B cell (primary cell): ENCODE results near the gene FADS6. TPM values are rescaled to one million over a fixed set of nuclear protein-coding genes. Genes with fewer than 3 reads are reported as not detected.

ENCODE experiments used
- ATAC-seq: fragments of 200-7000 bp; cut with Tn5 transposase; one replicate; pipeline ENCODE4 v1.10.0; 2021; ENCODE audit warnings: low read depth, mild to moderate bottlenecking, moderate number of reproducible peaks, moderate library complexity
- CTCF ChIA-PET: fragments of 350-600 bp; sonication (Branson Sonifier 250); formaldehyde crosslinking; loops from one replicate; lab custom pipeline; 2021; ENCODE audit warnings: antibody characterized with exemption, inconsistent platforms; lab: Charles Lee
- POLR2A ChIA-PET: fragments of 350-600 bp; sonication (Branson Sonifier 250); formaldehyde crosslinking; loops from one replicate; lab custom pipeline; 2021; ENCODE audit warnings: antibody characterized with exemption; lab: Charles Lee
- DNase-seq: peaks from one replicate; pipeline ENCODE4 v3.0.0; 2013
- H2AFZ ChIP-seq: 2 replicates; pipeline ENCODE4 v1.6.1; 2012; ENCODE audit warnings: mild to moderate bottlenecking, low read depth, low read length; ENCODE audit not compliant: insufficient read depth, poor library complexity, severe bottlenecking
- H3K27ac ChIP-seq, 2 donors: 1 replicate in 1 of 2; 2 replicates in 1 of 2; pipeline ENCODE4 v1.5.1; 2012 to 2013; ENCODE audit warnings: low read length in 2 of 2, mild to moderate bottlenecking in 2 of 2, moderate library complexity in 1 of 2
- H3K27me3 ChIP-seq, 4 experiments: fragments of 200-600 bp in 1 of 4; sonication (generic) in 1 of 4; replicated peaks in 1 of 4; 1 replicate in 2 of 4; 2 replicates in 2 of 4; pipeline versions ENCODE4 v1.6.1 to v1.7.0; 2013 to 2016; ENCODE audit warnings: low read length in 3 of 4, mild to moderate bottlenecking in 2 of 4, mixed read lengths in 1 of 4, moderate library complexity in 1 of 4; ENCODE audit not compliant: insufficient read depth in 4 of 4, control insufficient read depth in 3 of 4; ENCODE audit errors: control extremely low read depth in 1 of 4
- H3K36me3 ChIP-seq, 2 experiments: replicated peaks in 1 of 2; 1 replicate in 1 of 2; 2 replicates in 1 of 2; pipeline versions ENCODE4 v1.6.1 to v1.7.1; 2013; ENCODE audit warnings: low read length in 1 of 2; ENCODE audit not compliant: insufficient read depth in 2 of 2, control insufficient read depth in 1 of 2; ENCODE audit errors: control extremely low read depth in 1 of 2, extremely low read depth in 1 of 2
- H3K4me1 ChIP-seq, 2 donors: fragments of 200-600 bp in 1 of 2; sonication (generic) in 1 of 2; 1 replicate in 1 of 2; 2 replicates in 1 of 2; pipeline versions ENCODE4 v1.5.1 to v1.6.1; 2013 to 2017; ENCODE audit warnings: low read length in 2 of 2; ENCODE audit not compliant: control insufficient read depth in 2 of 2, insufficient read depth in 2 of 2
- H3K4me2 ChIP-seq: replicated peaks from 2 replicates; pipeline ENCODE3; 2012; ENCODE audit warnings: mild to moderate bottlenecking, low read depth, low read length; ENCODE audit not compliant: poor library complexity, severe bottlenecking
- H3K4me3 ChIP-seq, 5 experiments: fragments of 200-600 bp in 1 of 5; sonication (generic) in 1 of 5; 1 replicate in 3 of 5; 2 replicates in 2 of 5; pipeline versions ENCODE4 v1.5.1 to v1.7.0; 2011 to 2016; ENCODE audit warnings: low read length in 4 of 5, mild to moderate bottlenecking in 4 of 5, low read depth in 2 of 5, control low read depth in 1 of 5, moderate library complexity in 1 of 5; ENCODE audit not compliant: insufficient read depth in 1 of 5; ENCODE audit errors: control extremely low read depth in 1 of 5, extremely low read depth in 1 of 5
- H3K79me2 ChIP-seq: fragments of 200-600 bp; sonication (generic); one replicate; pipeline ENCODE4 v1.6.0; 2016; ENCODE audit warnings: low read length; ENCODE audit not compliant: control insufficient read depth, insufficient read depth
- H3K9ac ChIP-seq: fragments of 200-600 bp; sonication (generic); 2 replicates; pipeline ENCODE4 v1.6.1; 2017; ENCODE audit warnings: mild to moderate bottlenecking, low read length, moderate library complexity
- H3K9me3 ChIP-seq, 3 donors: one replicate each; pipeline versions ENCODE4 v1.6.1 to v1.7.1; 2013; ENCODE audit warnings: low read length in 2 of 3; ENCODE audit not compliant: control insufficient read depth in 2 of 3, insufficient read depth in 1 of 3; ENCODE audit errors: control extremely low read depth in 1 of 3
- H4K20me1 ChIP-seq: 2 replicates; pipeline ENCODE4 v1.6.0; 2012; ENCODE audit warnings: mild to moderate bottlenecking, low read length; ENCODE audit not compliant: insufficient read depth, control insufficient read depth, poor library complexity, severe bottlenecking
- H3K27ac Mint-ChIP-seq: one replicate; pipeline ENCODE4 v1.8.0; 2021; ENCODE audit warnings: mixed read lengths
- H3K27me3 Mint-ChIP-seq: one replicate; pipeline ENCODE4 v1.8.0; 2021; ENCODE audit warnings: mixed read lengths
- H3K4me1 Mint-ChIP-seq: one replicate; pipeline ENCODE4 v1.8.0; 2021; ENCODE audit warnings: mixed read lengths
- H3K4me3 Mint-ChIP-seq: one replicate; pipeline ENCODE4 v1.8.0; 2021; ENCODE audit warnings: mixed read lengths
- H3K9me3 Mint-ChIP-seq: one replicate; pipeline ENCODE4 v1.8.0; 2022; ENCODE audit warnings: mixed read lengths; ENCODE audit not compliant: insufficient read depth
- CTCF ChIP-seq: fragments of 200-600 bp; IDR thresholded peaks from one replicate; pipeline ENCODE4 v1.8.0; 2022; ENCODE audit warnings: antibody characterized with exemption, mild to moderate bottlenecking
- EZH2 ChIP-seq: IDR thresholded peaks from 2 replicates; pipeline ENCODE4 v1.6.1; 2012; ENCODE audit warnings: borderline replicate concordance, low read depth, mild to moderate bottlenecking, moderate library complexity, low read length; ENCODE audit not compliant: insufficient read depth, poor library complexity, severe bottlenecking
- WGBS: methylation state at CpG from one replicate; pipeline ENCODE4 v1.1.5; 2013; ENCODE audit warnings: missing lambda C conversion rate; ENCODE audit not compliant: insufficient coverage; 5-methylcytosine and 5-hydroxymethylcytosine counted together
- intact Hi-C: fragments of 100-400 bp; cut with micrococcal nuclease; formaldehyde crosslinking; loops from one replicate; pipeline ENCODE4 v1.10.0; 2022
- polyA plus RNA-seq: library from polyadenylated mRNA; depleted of rRNA; stranded (reverse); fragments of >200 nt; gene quantifications from 2 replicates; pipeline ENCODE4 v1.2.3, GENCODE V29; 2012
- total RNA-seq, 2 donors: library from RNA; stranded (reverse); fragments of 120-200 nt in 1 of 2; gene quantifications; 1 replicate in 1 of 2; 2 replicates in 1 of 2; pipeline versions ENCODE4 v1.2.3 to v1.2.4, GENCODE V29; 2013 to 2022

Gene FADS6
- total and polyA plus RNA-seq, 2 donors (not counting 1 experiment from before 2014, with no cell fraction given), result not detected

- Histone ChIP-seq H3K27ac (no peak overlapping the region), H3K27me3 (no peaks in the 10 kb centered on the region), H3K4me2 (no peak overlapping the region), H4K20me1 (no peaks in the 10 kb centered on the region), H3K36me3 (no peaks in the 10 kb centered on the region), H3K4me3 (no peak overlapping the region), H3K9ac (no peak overlapping the region), H3K4me1 (peaks cover 12 to 15% of the 10 kb centered on the region in 2 donors), H3K79me2 (peaks cover 8% of the 10 kb centered on the region), H2AFZ (no peak overlapping the region), H3K9me3 (no peaks in the 10 kb centered on the region)
- 86% methylated on average over 2 of the region's 5 CpGs for WGBS
- no peaks in the 10 kb centered on the region for H3K9me3 Mint-ChIP-seq
- H3K4me3 Mint-ChIP-seq, result peak overlapping the region; percentile 7
- H3K27me3 Mint-ChIP-seq, result peaks cover 4% of the 10 kb centered on the region
- ChIA-PET POLR2A (no interaction called here), CTCF (interaction anchor here (1.6 to 6.2 kb wide), 3 partner anchors 14 to 218 kb away, joined by 4 to 54 read pairs (median 5); partner anchors contain the start of gene GRIN2C)
- no peak for TF ChIP-seq EZH2
- TF ChIP-seq CTCF, result no peak
- intact Hi-C loops, result no loop called here
- DNase-seq, result no peak
- ATAC-seq, result no peak
- no peak overlapping the region for H3K27ac Mint-ChIP-seq
- H3K4me1 Mint-ChIP-seq, result peaks cover 12% of the 10 kb centered on the region
Observed at GRCh38 chr17:74875155-74875976, 18.1 kb downstream of the FADS6 start.

- Mint-ChIP-seq H3K9me3 (no peaks in the 10 kb centered on the region), H3K27me3 (peaks cover under 1% of the 10 kb centered on the region), H3K4me3 (no peak overlapping the region), H3K4me1 (peaks cover 12% of the 10 kb centered on the region), H3K27ac (peak overlapping the region; percentile 13)
- Histone ChIP-seq H3K27ac (no peak overlapping the region), H3K36me3 (no peaks in the 10 kb centered on the region), H3K4me2 (no peak overlapping the region), H4K20me1 (no peaks in the 10 kb centered on the region), H3K9ac (no peak overlapping the region), H3K4me3 (no peak overlapping the region), H3K79me2 (peaks cover 8% of the 10 kb centered on the region), H3K4me1 (peaks cover 12 to 15% of the 10 kb centered on the region in 2 donors), H2AFZ (peak overlapping the region; percentile 84), H3K27me3 (no peaks in the 10 kb centered on the region), H3K9me3 (no peaks in the 10 kb centered on the region)
- ChIA-PET CTCF (interaction anchor here (1.6 to 6.2 kb wide), 3 partner anchors 14 to 217 kb away, joined by 4 to 54 read pairs (median 5); partner anchors contain the start of gene GRIN2C), POLR2A (no interaction called here)
- intact Hi-C loops, result no loop called here
- DNase-seq (no peak), ATAC-seq (no peak)
- no peak for TF ChIP-seq CTCF
- TF ChIP-seq EZH2, result no peak
- 100% methylated on average over 1 of the region's 5 CpGs for WGBS
Observed at GRCh38 chr17:74874615-74875037, 18.8 kb downstream of the FADS6 start.
